ENCODE data around the gene TMEM272. TPM values are rescaled to one million over a fixed set of nuclear protein-coding genes. Genes with fewer than 3 reads are reported as not detected.

The TMEM272 gene
- total and polyA plus RNA-seq, 2 of the 13 experiments (the other 11 are each of a cell fraction or from before 2014, with no cell fraction given) = 0.37 to 0.62 TPM

DNA sequence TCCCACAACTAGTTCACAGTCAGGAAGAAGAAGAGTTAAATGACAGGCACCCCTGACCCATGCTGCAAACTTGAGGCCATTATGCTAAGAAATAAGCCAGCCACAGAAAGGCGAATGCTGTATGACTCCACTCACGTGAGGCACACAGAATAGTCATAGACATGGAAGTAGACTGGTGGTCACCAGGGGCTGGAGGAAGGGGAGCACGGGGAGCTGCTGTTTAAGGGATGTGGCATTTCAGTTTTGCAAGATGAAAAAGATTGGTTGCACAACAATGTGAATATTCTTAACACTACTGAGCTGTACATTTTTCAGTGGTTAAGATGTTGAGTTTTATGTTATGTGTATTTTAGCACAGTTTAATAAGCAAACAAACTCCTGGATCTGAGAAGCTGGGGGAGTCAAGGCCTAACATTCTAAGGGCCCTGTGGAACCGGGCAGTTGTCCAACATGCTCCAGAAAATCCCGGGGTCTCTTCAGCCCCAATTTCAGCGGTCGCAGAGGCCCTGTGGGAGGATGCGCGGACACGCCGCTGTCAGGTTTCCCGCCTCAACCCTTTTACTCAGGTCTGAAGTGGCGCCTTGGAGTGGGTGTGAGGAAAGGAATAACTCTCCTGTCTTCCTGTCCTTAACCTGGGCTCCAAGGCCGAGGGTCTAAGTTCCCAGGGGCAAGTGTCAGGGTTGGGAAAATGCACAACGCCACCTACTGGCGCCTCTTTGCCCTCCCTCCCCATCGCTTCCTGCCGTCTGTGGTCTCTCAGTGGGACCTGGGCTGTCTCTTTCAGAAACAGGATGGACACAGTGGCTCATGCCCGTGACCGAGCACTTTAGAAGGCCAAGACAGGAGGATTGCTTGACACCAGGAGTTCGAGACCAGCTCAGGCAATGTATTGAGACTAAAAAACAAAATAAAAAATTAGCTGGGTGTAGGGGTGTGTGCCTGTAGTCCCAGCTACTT, 4.4 kb upstream of the TMEM272 start:
- in situ Hi-C loops (cut with HindIII; ENCODE audit: extremely low pct_ligation_motif_present, low pct_unique_long_range_greater_than_20kb) = no loop called here
- intact Hi-C loops (cut with micrococcal nuclease; ENCODE audit: unreplicated experiment) = no loop called here
- Histone ChIP-seq H2AFZ (ENCODE audit: low read length) (no peak overlapping the region), H3K9ac (ENCODE audit: insufficient read depth, low read depth, low read length) (no peak overlapping the region), H3K4me2 (ENCODE audit: low read depth, low read length) (no peak overlapping the region), H3K27ac (ENCODE audit: extremely low read length, insufficient read depth, low read length) (no peak overlapping the region), H3K4me1 (ENCODE audit: insufficient read depth, low read length) (peaks cover 27% of the 10 kb centered on the region), H3K27me3 (ENCODE audit: control insufficient read depth in 1 of 2, insufficient read depth in 2 of 2, low read length in 2 of 2) (no peaks in the 10 kb centered on the region), H4K20me1 (ENCODE audit: insufficient read depth, low read length) (no peaks in the 10 kb centered on the region), H3K79me2 (ENCODE audit: insufficient read depth, low read length) (no peaks in the 10 kb centered on the region), H3K36me3 (replicated peaks in 1 of 2; ENCODE audit: control insufficient read depth in 1 of 2, insufficient read depth in 2 of 2, low read length in 2 of 2) (no peaks in the 10 kb centered on the region), H3K4me3 (replicated peaks in 1 of 3; ENCODE audit: insufficient read depth in 1 of 3, low read depth in 2 of 3, low read length in 3 of 3) (no peak overlapping the region), H3K9me3 (ENCODE audit: low read length) (no peaks in the 10 kb centered on the region)
- peak; percentile 76 for ATAC-seq
- CTCF ChIA-PET (ENCODE audit: low intra/inter-chr PET ratio, low total read pairs) = interaction anchor here (1.7 kb wide), 1 partner anchor 34 kb away, joined by 8 read pairs; no protein-coding TSS in a partner anchor
- DNase-seq (ENCODE audit: low spot score) = peak; percentile 22
- BruUV-seq (replicated peaks) = no TSS peak
- POLR2A ChIA-PET = interaction anchor here (0.6 kb wide), 1 partner anchor 22 kb away, joined by 5 read pairs; no protein-coding TSS in a partner anchor
- FAIRE-seq = no peak
- 62% methylated on average over 19 of the region's 21 CpGs for WGBS (ENCODE audit: low lambda C conversion rate)
- TF ChIP-seq KLF6 (CRISPR knock-in tag; IDR thresholded peaks at IDR 0.05) = no peak
- no peak for TF ChIP-seq ZNF878 (CRISPR knock-in tag; IDR thresholded peaks at IDR 0.05)
- no peak for TF ChIP-seq ZFP36L1 (CRISPR knock-in tag; IDR thresholded peaks at IDR 0.05)
- TF ChIP-seq SOX13 (IDR thresholded peaks at IDR 0.05) = no peak
- no peak for TF ChIP-seq SOX13 (CRISPR knock-in tag; conservative IDR thresholded peaks at IDR 0.05 in 1 of 2, IDR thresholded peaks at IDR 0.05 in 1 of 2)
- TF ChIP-seq MATR3 (CRISPR knock-in tag; IDR thresholded peaks at IDR 0.05) = no peak
- TF ChIP-seq MNT (IDR thresholded peaks at IDR 0.05) = no peak
- peak; percentile 50 for TF ChIP-seq STAG1 (CRISPR knock-in tag; IDR thresholded peaks at IDR 0.05)
- no peak for TF ChIP-seq NKX3-1 (CRISPR knock-in tag; IDR thresholded peaks at IDR 0.05)
- 0 out of 2 replicates have a peak, but pooled peaks have one; percentile 48 for TF ChIP-seq ZBTB46 (CRISPR knock-in tag; IDR thresholded peaks at IDR 0.05; ENCODE audit: borderline replicate concordance)
- TF ChIP-seq ERF (CRISPR knock-in tag; IDR thresholded peaks at IDR 0.05) = no peak
- TF ChIP-seq HMGXB4 (CRISPR knock-in tag; IDR thresholded peaks at IDR 0.05; ENCODE audit: borderline replicate concordance in 1 of 2, low read depth in 1 of 2) = 0 out of 4 replicates have a peak, but pooled peaks of 1 of the 2 experiments have one; percentile 35
- TF ChIP-seq ZNF263 (CRISPR knock-in tag; IDR thresholded peaks at IDR 0.05) = peak; percentile 81
- TF ChIP-seq, protein P1, sequence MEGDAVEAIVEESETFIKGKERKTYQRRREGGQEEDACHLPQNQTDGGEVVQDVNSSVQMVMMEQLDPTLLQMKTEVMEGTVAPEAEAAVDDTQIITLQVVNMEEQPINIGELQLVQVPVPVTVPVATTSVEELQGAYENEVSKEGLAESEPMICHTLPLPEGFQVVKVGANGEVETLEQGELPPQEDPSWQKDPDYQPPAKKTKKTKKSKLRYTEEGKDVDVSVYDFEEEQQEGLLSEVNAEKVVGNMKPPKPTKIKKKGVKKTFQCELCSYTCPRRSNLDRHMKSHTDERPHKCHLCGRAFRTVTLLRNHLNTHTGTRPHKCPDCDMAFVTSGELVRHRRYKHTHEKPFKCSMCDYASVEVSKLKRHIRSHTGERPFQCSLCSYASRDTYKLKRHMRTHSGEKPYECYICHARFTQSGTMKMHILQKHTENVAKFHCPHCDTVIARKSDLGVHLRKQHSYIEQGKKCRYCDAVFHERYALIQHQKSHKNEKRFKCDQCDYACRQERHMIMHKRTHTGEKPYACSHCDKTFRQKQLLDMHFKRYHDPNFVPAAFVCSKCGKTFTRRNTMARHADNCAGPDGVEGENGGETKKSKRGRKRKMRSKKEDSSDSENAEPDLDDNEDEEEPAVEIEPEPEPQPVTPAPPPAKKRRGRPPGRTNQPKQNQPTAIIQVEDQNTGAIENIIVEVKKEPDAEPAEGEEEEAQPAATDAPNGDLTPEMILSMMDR (CRISPR knock-in tag; IDR thresholded peaks at IDR 0.05) = peak; percentile 79

All from HepG2 (cell line).